Measurements from ENCODE around the gene UBLCP1. TPM values are rescaled to one million over a fixed set of nuclear protein-coding genes. Genes with fewer than 3 reads are reported as not detected.

The UBLCP1 gene
- total RNA-seq, 2 experiments from 2014 or later, result 16.5 to 19.0 TPM

DNA sequence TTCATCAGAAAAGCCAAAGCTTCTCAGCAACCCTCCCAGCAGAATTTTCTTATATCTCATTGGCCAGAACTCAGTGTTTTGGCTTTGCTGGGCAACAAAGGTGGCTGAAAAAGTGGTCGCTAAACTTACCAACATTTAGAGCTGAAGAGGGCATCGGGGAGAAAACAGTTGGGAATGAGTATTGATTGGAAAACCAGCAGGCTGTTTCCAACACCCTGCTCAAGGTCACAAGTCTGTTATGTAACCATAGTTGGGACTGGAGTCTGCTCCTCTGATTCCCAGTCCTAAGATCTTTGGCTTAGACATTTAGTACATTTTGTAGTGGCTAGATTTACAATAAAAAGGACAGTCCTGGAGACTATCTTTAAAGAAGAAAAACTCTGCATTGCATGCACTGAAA is 50.1 kb downstream of the UBLCP1 start:
- Mint-ChIP-seq H3K27ac (no peak overlapping the region), H3K27me3 (peaks cover 32% of the 10 kb centered on the region), H3K4me3 (no peak overlapping the region), H3K36me3 (ENCODE audit: low read depth) (no peaks in the 10 kb centered on the region), H3K9me3 (no peaks in the 10 kb centered on the region), H3K4me1 (ENCODE audit: low read depth) (peaks cover 11% of the 10 kb centered on the region)
- H3K4me1 ChIP-seq (ENCODE audit: insufficient read depth, low read length), result peaks cover 11% of the 10 kb centered on the region
- peaks cover 0 to 5% of the 10 kb centered on the region in 2 experiments for H3K27me3 ChIP-seq (ENCODE audit: control insufficient read depth in 1 of 2, insufficient read depth in 2 of 2, low read length in 2 of 2)
- no peak overlapping the region for H3K4me3 ChIP-seq (ENCODE audit: low read length)
- no peak overlapping the region for H3K27ac ChIP-seq (ENCODE audit: low read depth in 1 of 2, low read length in 2 of 2)
- intact Hi-C loops (cut with DNase I, micrococcal nuclease), result no loop called here
- ChIA-PET CTCF (no interaction called here), POLR2A (no interaction called here)
- ATAC-seq (ENCODE audit: poor library complexity) (no peak), DNase-seq (no peak)
- TF ChIP-seq CTCF (IDR thresholded peaks at IDR 0.05), result no peak
- H3K9me3 ChIP-seq (ENCODE audit: control insufficient read depth in 1 of 2, insufficient read depth in 1 of 2, low read length in 2 of 2), result no peaks in the 10 kb centered on the region
- no peaks in the 10 kb centered on the region for H3K36me3 ChIP-seq (ENCODE audit: insufficient read depth, low read length)

GRCh38 chr5:159316519-159317383 is 53.7 kb downstream of the UBLCP1 start:
- Histone ChIP-seq H3K27me3 (ENCODE audit: control insufficient read depth in 1 of 2, insufficient read depth in 2 of 2, low read length in 2 of 2) (no peaks in the 10 kb centered on the region), H3K27ac (ENCODE audit: low read depth in 1 of 2, low read length in 2 of 2) (no peak overlapping the region), H3K9me3 (ENCODE audit: control insufficient read depth in 1 of 2, insufficient read depth in 1 of 2, low read length in 2 of 2) (no peaks in the 10 kb centered on the region), H3K4me1 (ENCODE audit: insufficient read depth, low read length) (no peaks in the 10 kb centered on the region), H3K36me3 (ENCODE audit: insufficient read depth, low read length) (no peaks in the 10 kb centered on the region), H3K4me3 (ENCODE audit: low read length) (no peak overlapping the region)
- peak; percentile 56 for TF ChIP-seq CTCF (IDR thresholded peaks at IDR 0.05)
- ATAC-seq (ENCODE audit: poor library complexity) (peak; percentile 82), DNase-seq (peak in 12 of 14 experiments; percentile 18 to 71 (median 24))
- Mint-ChIP-seq H3K36me3 (ENCODE audit: low read depth) (no peaks in the 10 kb centered on the region), H3K27ac (no peak overlapping the region), H3K27me3 (peaks cover 6% of the 10 kb centered on the region), H3K4me3 (no peak overlapping the region), H3K9me3 (no peaks in the 10 kb centered on the region), H3K4me1 (ENCODE audit: low read depth) (no peaks in the 10 kb centered on the region)
- intact Hi-C loops (cut with DNase I, micrococcal nuclease), result loop anchor here (1.0 kb wide), 1 partner anchor 160 kb away; no protein-coding TSS in a partner anchor
- ChIA-PET CTCF (interaction anchor here (0.6 to 4.1 kb wide), 7 partner anchors 19 to 729 kb away, joined by 3 to 33 read pairs (median 3); no protein-coding TSS in a partner anchor), POLR2A (interaction anchor here (1.3 to 2.3 kb wide), 2 partner anchors 109 to 160 kb away, joined by 4 to 9 read pairs; no protein-coding TSS in a partner anchor)

GRCh38 chr5:159317849-159318248 is 54.8 kb downstream of the UBLCP1 start:
- POLR2A ChIA-PET, result interaction anchor here (1.3 to 2.3 kb wide), 2 partner anchors 110 to 161 kb away, joined by 4 to 9 read pairs; no protein-coding TSS in a partner anchor

More at GRCh38 chr5:159317849-159318248, 54.8 kb downstream of the UBLCP1 start:
- Mint-ChIP-seq H3K4me1 (ENCODE audit: low read depth) (no peaks in the 10 kb centered on the region), H3K4me3 (no peak overlapping the region), H3K27ac (no peak overlapping the region), H3K36me3 (ENCODE audit: low read depth) (no peaks in the 10 kb centered on the region), H3K9me3 (no peaks in the 10 kb centered on the region), H3K27me3 (peaks cover 6% of the 10 kb centered on the region)
- no peak for TF ChIP-seq CTCF (IDR thresholded peaks at IDR 0.05)
- no peak for ATAC-seq (ENCODE audit: poor library complexity)
- Histone ChIP-seq H3K27me3 (ENCODE audit: control insufficient read depth in 1 of 2, insufficient read depth in 2 of 2, low read length in 2 of 2) (no peaks in the 10 kb centered on the region), H3K9me3 (ENCODE audit: control insufficient read depth in 1 of 2, insufficient read depth in 1 of 2, low read length in 2 of 2) (no peaks in the 10 kb centered on the region), H3K36me3 (ENCODE audit: insufficient read depth, low read length) (no peaks in the 10 kb centered on the region), H3K27ac (ENCODE audit: low read depth in 1 of 2, low read length in 2 of 2) (no peak overlapping the region), H3K4me3 (ENCODE audit: low read length) (no peak overlapping the region), H3K4me1 (ENCODE audit: insufficient read depth, low read length) (no peaks in the 10 kb centered on the region)
- CTCF ChIA-PET, result interaction anchor here (0.8 to 4.1 kb wide), 3 partner anchors 17 to 160 kb away, joined by 3 to 33 read pairs (median 7); no protein-coding TSS in a partner anchor
- DNase-seq, result no peak
- intact Hi-C loops (cut with DNase I, micrococcal nuclease), result loop anchor here in 1 of 2 experiments (1.0 kb wide), 1 partner anchor 162 kb away; no protein-coding TSS in a partner anchor

Measured in CD4-positive, alpha-beta T cell (primary cell).